ENCODE data around the gene RAD21L1.
"Not testable (repeated sequence)": the region's sequence is repeated elsewhere in the genome, so short reads cannot be mapped to it uniquely, and the experiment has no call there.

The RAD21L1 gene

DNA sequence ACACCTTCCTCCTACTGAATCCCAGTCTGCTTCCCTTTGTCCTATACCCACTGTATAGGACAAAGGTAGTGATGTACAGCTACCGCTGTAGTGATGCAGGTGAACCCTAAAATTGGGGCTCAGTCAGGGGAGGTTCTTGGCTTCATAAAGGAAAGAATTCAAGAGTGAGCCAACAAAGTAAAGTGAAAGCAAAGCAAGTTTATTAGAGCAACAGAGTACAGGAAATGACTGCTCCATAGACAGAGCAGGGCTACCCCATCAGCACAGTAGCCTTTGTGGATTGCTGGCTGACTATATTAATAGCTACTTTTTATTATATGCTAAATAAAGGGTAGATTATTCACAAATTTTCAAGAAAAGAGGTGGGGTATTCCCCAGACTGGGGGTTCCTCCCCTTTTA, 25.9 kb upstream of the RAD21L1 start:
- FAIRE-seq, result no peak

DNA sequence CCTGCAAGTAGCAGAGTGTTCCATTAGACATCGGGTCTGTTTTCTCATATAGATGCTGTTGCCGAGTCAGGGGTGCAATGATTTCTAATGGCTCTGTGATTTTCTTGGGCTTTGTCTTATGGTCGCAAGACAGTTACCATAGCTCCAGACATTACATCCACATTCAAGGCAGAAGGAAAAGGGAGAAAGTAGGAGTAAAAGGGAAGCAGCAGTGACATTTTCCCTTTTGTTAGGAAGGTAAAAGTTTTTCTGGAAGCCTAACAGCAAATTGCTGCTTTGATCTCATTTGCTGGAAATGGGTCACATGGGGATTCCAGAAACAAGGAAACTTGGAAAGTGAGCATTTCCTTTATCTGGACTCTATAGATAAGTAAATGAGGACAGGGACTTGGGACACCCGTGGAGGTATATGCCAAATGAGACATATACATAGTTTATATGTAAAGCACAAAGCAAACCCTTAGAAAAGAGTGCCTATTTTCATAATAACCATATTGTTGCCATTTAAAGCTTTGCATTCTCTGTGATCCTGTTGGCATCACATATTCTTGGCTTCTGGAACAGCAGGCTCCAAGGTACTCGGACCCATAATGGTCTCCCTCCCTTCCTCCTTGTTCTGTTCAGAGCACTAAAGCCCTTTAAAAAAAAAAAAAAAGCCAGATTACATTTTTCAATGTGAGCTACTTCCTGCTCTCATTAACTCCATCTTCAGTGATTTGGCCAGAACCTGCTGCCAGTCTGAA, 22.9 kb upstream of the RAD21L1 start, which contains the start of gene C20orf202:
C20orf202 (plus strand) TSS at position 693 of the 743 bp plus-strand sequence. CDS start 132 bp downstream, outside the sequence.
- no peak for FAIRE-seq

- FAIRE-seq, result no peak
Observed at GRCh38 chr20:1203630-1204029, 22.2 kb upstream of the RAD21L1 start.

GRCh38 chr20:1204113-1204512, 21.7 kb upstream of the RAD21L1 start:
- no peak for FAIRE-seq

DNA sequence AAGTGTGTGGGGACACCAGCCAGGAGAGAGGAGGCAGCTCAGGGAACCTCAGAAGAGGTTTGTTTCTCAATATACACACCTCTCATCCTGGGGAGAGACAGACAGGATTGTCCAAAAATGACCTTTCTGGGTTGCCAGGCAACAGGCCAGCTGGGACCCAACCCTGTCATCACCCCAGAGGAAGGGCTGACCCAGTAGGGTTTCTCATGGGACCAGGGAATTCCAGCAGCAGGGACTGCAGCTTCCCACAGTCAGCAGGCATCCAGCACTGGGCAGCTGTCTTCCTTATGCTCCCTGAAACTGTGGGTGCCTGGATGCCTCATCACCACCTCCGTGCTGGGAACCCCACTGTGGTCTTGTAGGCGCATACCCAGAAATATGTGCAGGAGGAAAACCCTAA, 21.3 kb upstream of the RAD21L1 start:
- FAIRE-seq, result no peak

- FAIRE-seq, result no peak
Observed at GRCh38 chr20:1205802-1206201, 20.0 kb upstream of the RAD21L1 start.

DNA sequence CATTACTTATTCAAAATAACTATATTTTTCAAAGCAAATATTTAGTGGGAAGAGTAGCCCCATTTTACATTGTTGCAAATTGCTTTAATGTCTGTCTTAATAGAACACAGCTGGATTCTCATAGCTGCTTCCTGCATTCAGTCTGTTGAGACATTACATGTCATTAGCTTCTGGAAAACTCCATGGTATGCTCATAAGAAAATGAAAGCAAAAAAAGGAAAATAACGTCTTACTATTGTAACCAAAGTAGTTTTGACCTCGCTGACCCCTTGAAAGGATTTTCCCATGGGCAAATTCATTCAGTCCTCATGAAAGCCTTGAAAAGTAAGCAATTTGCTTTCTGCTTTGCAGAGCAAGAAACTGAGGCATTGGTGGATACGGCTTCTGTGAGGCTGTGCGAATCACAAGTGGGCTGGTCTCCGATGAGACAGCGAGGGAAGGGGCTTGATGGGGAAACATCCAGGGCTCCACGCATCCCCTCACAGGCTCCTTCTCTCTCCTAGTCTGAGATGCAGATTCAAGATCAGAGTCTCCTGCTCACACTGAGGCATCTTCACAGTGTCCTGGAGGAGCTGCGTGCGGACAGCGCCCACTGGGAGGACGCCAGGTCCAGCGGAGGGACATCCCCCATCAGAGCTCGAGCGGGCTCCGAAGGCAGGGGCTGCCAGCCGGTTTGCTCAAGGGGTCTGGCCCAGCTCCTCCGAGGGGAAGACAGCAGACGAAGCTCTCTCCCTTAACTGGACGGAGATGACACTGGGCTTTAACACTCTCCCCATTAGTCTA, 19.3 kb upstream of the RAD21L1 start:
- no peak for FAIRE-seq

- FAIRE-seq, result no peak
Observed at GRCh38 chr20:1207293-1207878, 18.5 kb upstream of the RAD21L1 start.

DNA sequence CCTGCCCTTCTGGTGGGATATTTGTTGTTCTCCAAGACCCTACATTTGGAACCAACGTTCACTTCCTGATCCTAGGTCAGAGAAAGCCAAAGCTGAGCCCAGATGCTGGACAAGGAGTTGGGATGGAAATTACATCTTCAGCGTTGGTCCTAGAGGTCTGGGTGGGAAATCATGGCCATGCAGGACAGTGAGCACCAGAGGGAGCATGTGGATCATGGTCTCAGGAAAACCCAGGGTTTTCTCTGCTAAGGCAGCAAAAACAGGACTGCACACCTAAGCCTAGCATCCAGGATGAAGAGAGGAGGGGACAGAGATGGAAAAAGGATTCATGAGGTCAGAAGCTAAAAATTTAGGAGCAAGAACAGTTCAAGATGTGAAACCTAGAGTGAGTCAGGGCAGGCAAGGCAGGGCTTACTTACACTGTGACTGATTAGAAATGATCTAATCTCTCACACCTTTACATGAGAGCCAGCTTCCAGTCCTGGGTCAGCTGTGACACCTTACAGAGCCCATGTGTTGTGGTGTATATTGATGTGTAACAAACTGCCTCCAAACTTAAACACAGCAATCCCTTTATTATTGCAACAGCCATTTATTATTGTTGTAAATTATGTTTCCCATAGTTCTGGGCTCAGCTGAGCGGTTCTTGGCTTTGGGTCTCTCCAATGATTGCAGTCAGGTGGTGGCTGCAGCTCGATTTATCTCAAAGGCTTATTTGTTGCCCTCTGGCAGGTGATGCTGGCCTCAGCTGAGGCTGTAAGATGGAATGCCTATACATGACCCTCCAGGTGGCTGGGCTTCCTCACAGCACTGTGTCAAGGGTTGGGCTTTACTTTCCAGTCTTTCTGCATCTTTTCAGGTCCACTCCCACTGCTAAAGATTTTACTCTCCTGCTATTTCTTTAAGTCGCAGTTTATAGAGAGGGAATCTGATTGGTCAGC, 16.1 kb upstream of the RAD21L1 start:
- no peak for FAIRE-seq

DNA sequence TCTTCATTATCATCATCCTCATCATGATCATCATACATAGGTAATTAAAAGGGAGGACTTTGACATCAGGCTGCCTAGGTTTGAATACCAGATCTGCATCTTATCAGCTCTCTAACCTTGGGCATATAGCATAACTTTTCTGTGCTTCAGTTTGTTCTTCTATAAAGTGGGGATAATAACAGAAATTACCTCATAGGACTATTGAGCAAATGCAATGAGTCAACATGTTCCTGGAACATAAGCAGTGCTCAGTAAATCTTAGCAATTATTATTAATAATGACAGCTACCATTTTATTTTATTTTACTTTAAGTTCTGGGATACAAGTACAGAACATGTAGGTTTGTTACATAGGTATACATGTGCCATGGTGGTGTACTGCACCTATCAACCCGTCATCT, 15.3 kb upstream of the RAD21L1 start:
- FAIRE-seq, result no peak

- no peak for FAIRE-seq
Observed at GRCh38 chr20:1212023-1212422, 13.8 kb upstream of the RAD21L1 start.

DNA sequence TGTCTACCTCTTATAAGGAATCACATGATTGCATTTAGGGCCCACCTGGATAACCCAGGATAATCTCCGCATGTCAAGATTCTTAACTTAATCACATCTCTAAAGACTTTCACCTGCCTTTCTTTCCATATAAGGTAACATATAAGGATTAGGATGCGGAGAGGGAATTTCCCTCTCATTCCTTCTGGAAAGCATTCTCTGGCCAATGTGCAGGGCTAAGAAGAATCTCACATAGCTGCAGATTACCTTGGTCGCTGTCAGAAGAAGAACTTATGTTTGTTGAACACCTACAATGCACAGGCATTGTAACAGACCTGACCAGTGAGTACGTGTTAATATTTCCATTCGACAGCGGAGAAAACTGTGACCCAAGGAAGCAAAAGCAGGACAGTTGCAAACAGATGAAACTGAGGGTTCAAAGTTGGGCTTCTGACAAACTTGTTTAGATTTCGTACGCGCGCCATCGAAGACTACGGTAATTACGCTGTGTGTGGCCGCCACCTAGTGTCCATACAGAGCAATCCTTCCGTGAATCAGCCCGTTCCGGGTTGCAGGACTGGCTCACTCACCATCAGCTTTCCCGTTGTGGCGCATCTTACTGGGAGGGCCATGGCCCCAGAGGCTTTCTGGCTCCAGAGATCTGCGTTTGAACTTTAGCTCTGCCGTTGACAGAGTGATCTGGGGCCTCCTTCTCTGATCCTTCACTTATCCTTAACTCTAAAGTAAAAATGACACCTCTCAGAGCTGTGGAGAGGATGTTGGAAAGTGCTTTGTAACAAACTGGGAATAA, 13.0 kb upstream of the RAD21L1 start:
- no peak for FAIRE-seq

DNA sequence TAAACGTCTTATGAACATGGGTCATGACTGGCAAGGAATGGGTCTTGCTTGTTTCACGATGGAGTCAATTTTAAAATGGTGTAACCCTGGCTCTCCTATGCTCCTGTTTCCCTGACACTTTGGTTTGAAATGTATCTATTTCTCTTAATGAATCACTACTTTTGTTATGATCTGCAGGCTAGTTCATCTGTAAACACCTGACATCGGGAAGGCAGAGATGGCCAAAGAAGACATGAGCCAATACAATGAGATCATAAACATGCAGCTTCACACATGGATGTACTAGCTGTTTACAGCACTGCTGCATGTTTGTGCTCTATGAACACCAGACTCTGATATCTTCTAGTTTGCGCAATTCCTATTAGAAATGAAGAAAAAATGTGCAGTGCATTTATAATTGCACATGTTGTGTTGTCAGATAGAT, 11.0 kb upstream of the RAD21L1 start:
- FAIRE-seq, result no peak

DNA sequence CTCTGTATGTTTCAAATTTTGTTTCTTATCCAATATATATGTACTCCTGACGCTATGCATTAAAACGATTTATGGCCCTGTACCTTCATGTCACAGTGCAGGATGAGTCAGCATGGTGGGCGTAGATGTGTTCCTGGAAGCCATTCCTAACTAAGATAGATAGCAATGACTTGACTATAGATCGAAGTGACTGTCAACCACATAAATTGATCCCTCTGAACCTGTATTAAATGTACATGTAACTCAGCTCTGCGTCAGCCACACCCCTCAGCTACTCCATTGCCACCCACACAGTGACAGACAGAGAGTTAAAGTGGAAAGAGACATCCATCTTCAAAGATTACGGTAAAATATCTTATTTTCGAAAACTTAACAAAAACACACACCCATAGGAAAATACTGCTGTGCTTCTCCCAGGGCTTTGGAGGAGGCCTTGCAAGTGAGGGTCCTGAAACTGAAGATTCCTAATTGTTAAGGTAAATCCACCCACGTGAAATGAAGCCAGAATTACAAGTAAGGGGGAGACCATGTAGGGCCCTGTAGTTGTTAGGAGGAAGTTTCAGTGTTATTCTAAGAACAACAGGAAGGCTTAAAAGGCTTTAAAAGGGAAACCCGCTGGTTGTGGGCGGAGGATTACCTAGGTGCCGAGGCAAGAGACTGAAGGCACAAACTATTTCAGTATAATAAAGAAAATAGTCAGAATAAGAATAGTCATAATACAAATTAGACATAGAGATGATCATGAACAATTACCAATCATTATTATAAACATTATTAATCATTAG, 10.3 kb upstream of the RAD21L1 start:
- no peak for FAIRE-seq

- not testable (repeated sequence) for FAIRE-seq
Observed at GRCh38 chr20:1216527-1217427, 9.1 kb upstream of the RAD21L1 start.

DNA sequence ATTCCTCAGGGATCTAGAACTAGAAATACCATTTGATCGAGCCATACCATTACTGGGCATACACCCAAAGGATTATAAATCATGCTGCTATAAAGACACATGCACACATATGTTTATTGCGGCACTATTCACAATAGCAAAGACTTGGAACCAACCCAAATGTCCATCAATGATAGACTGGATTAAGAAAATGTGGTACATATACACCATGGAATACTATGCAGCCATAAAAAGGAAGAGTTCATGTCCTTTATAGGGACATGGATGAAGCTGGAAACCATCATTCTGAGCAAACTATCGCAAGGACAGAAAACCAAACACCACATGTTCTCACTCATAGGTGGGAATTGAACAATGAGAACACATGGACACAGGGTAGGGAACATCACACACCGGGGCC, 3.1 kb upstream of the RAD21L1 start:
- FAIRE-seq, result not testable (repeated sequence)

GRCh38 chr20:1224205-1224890, 1.5 kb upstream of the RAD21L1 start:
- FAIRE-seq, result no peak

DNA sequence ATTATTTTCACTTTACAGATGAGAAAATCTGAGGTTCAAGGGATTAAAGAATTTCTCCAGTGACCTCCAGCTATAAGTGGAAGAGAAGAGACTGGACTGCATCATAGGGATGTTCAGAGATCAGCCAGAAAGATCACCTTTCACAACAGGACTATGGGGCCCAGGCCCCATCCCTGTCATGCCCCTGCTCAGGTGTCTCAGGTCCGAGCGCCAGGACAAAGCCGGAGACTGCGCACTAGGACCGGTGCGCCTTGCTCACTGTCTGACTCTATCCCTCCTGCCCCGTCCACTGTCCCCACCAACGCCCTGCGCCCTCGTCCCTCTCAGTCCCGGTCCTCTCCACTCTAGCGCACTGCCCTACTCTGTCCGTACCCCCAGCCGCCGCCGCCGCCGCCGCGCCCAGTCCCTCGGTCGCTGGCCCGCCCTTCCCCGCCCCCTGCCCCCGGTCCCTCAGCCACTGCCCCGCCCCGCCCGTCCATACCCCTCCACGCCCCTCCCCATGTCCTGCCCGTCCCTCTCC, 521 bp upstream of the RAD21L1 start:
- no peak for FAIRE-seq

DNA sequence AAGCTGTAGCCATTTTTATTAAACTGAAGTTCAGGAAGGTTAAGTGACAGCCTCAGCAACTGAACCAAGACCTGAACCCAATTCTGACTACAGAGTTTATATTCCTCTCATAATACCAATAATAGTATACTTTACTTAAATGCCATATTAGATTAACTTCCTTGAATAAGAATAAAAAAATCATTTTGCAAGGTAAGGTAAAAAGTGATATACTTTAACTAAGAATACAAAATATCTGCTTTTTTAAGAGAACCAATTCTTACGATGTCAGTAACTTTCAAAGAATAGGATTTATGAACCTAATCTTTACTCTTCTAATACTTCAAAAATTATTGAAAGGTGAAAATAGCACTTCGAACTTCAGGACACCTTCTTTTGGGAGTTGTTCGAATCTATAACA, 3.7 kb downstream of the RAD21L1 start:
- no peak for FAIRE-seq
